PC-9 (cell line): Measurements from ENCODE around the gene DCTD. TPM values are rescaled to one million over a fixed set of nuclear protein-coding genes. Genes with fewer than 3 reads are reported as not detected.

Experiments
- BruUV-seq: library from RNA; stranded (reverse); fragments of 400-500 nt; replicated peaks from 2 replicates; lab custom pipeline; 2021; lab: Mats Ljungman, UMichigan
- CTCF ChIA-PET: fragments of 300-600 bp; sonication (Branson Sonifier 250); formaldehyde crosslinking; loops from one replicate; lab custom pipeline; 2022; ENCODE audit warnings: antibody characterized with exemption; lab: Charles Lee
- POLR2A ChIA-PET: fragments of 300-600 bp; sonication (Branson Sonifier 250); formaldehyde crosslinking; loops from one replicate; lab custom pipeline; 2022; ENCODE audit warnings: antibody characterized with exemption; ENCODE audit not compliant: unreplicated experiment; lab: Charles Lee
- DNase-seq, 2 experiments: peaks; one replicate each; pipeline versions ENCODE4 v3.0.0 to v3.0.0-alpha.2; 2015 to 2022; ENCODE audit warnings: mixed read lengths in 1 of 2
- H2AFZ ChIP-seq: fragments of 200-600 bp; sonication (generic); 2 replicates; pipeline ENCODE4 v1.8.1; 2017; ENCODE audit warnings: antibody characterized with exemption
- H3F3A ChIP-seq: fragments of 200-600 bp; sonication (generic); 2 replicates; pipeline ENCODE4 v1.8.1; 2017; ENCODE audit warnings: antibody characterized with exemption, mild to moderate bottlenecking, low read depth; ENCODE audit not compliant: insufficient read depth
- H3K27ac ChIP-seq: fragments of 200-600 bp; sonication (generic); 2 replicates; pipeline ENCODE4 v1.6.1; 2016; ENCODE audit warnings: mixed run types
- H3K27me3 ChIP-seq: fragments of 200-600 bp; sonication (generic); 2 replicates; pipeline ENCODE4 v1.6.1; 2016; ENCODE audit warnings: low read depth, mixed run types; ENCODE audit not compliant: insufficient read depth
- H3K36me3 ChIP-seq: fragments of 200-600 bp; sonication (generic); 2 replicates; pipeline ENCODE4 v1.6.1; 2016; ENCODE audit warnings: low read depth, mixed run types
- H3K4me1 ChIP-seq: fragments of 200-600 bp; sonication (generic); replicated peaks from 2 replicates; pipeline ENCODE4 v1.6.1; 2016; ENCODE audit warnings: mixed run types; ENCODE audit not compliant: insufficient read depth
- H3K4me2 ChIP-seq: fragments of 200-600 bp; sonication (generic); 2 replicates; pipeline ENCODE4 v1.6.1; 2017; ENCODE audit warnings: mixed run types
- H3K4me3 ChIP-seq: fragments of 200-600 bp; sonication (generic); 2 replicates; pipeline ENCODE4 v1.6.1; 2016; ENCODE audit warnings: mixed run types
- H3K79me2 ChIP-seq: fragments of 200-600 bp; sonication (generic); 2 replicates; pipeline ENCODE4 v1.6.1; 2017; ENCODE audit warnings: low read depth, mixed run types
- H3K9me2 ChIP-seq: fragments of 200-600 bp; sonication (generic); 2 replicates; pipeline ENCODE4 v1.8.1; 2017; ENCODE audit warnings: mild to moderate bottlenecking; ENCODE audit not compliant: insufficient read depth
- H3K9me3 ChIP-seq: fragments of 200-600 bp; sonication (generic); 2 replicates; pipeline ENCODE4 v1.8.1; 2016; ENCODE audit warnings: low read depth; ENCODE audit not compliant: insufficient read depth
- H4K20me1 ChIP-seq: fragments of 200-600 bp; sonication (generic); 2 replicates; pipeline ENCODE4 v1.8.1; 2017; ENCODE audit not compliant: insufficient read depth
- EZH2 ChIP-seq: fragments of 200-600 bp; sonication (generic); IDR thresholded peaks from 2 replicates; pipeline ENCODE4 v1.8.0; 2017; ENCODE audit warnings: antibody characterized with exemption, low read depth
- intact Hi-C: fragments of 100-400 bp; cut with micrococcal nuclease; formaldehyde crosslinking; loops from one replicate; pipeline ENCODE4 v1.10.0; 2022; ENCODE audit not compliant: unreplicated experiment
- total RNA-seq: library from RNA; stranded (reverse); gene quantifications from 2 replicates; pipeline ENCODE4 v1.2.3, GENCODE V29; 2021
- TF ChIP-seq, protein P1 (sequence below): fragments of 200-600 bp; sonication (generic); conservative IDR thresholded peaks from 2 replicates; pipeline ENCODE4 v1.6.1; 2017; ENCODE audit warnings: mixed run types, antibody characterized with exemption, mild to moderate bottlenecking, moderate library complexity

DCTD gene
- total RNA-seq, 1 experiment from 2014 or later = 116 TPM

DNA sequence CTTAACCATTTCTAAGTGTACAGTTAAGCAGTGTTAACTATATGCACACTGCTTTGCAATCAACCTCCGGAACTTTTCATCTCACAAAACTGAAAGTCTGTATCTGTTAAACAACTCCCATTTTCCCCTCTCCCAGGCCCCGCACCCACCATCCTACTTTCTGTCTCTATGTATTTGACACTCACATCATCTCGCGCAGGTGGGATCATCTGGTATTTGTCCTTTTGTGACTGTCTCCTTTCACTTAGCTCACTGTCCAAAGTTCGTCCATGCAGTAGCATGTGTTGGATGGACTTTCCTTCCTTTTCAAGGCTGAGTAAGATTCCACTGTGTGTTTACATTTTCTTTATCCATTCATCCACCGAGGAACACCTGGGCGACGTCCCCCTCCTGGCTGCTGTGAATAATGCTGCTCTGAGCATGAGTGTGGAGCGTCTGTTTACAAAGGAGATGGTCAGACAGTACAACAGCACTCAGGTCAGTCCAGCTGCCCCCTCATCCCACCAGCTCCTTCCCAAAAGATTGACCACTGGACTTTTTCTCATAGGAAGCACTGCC lies 39.8 kb downstream of the DCTD start:
- H3K36me3 ChIP-seq = no peaks in the 10 kb centered on the region
- H3K9me2 ChIP-seq = no peaks in the 10 kb centered on the region
- no peaks in the 10 kb centered on the region for H3K27me3 ChIP-seq
- no peak overlapping the region for H3K4me2 ChIP-seq
- H4K20me1 ChIP-seq = no peaks in the 10 kb centered on the region
- no peak for TF ChIP-seq EZH2
- TF ChIP-seq, protein P1, sequence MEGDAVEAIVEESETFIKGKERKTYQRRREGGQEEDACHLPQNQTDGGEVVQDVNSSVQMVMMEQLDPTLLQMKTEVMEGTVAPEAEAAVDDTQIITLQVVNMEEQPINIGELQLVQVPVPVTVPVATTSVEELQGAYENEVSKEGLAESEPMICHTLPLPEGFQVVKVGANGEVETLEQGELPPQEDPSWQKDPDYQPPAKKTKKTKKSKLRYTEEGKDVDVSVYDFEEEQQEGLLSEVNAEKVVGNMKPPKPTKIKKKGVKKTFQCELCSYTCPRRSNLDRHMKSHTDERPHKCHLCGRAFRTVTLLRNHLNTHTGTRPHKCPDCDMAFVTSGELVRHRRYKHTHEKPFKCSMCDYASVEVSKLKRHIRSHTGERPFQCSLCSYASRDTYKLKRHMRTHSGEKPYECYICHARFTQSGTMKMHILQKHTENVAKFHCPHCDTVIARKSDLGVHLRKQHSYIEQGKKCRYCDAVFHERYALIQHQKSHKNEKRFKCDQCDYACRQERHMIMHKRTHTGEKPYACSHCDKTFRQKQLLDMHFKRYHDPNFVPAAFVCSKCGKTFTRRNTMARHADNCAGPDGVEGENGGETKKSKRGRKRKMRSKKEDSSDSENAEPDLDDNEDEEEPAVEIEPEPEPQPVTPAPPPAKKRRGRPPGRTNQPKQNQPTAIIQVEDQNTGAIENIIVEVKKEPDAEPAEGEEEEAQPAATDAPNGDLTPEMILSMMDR = no peak
- no peaks in the 10 kb centered on the region for H3K4me1 ChIP-seq
- no TSS peak for BruUV-seq
- H3K79me2 ChIP-seq = no peaks in the 10 kb centered on the region
- no peak overlapping the region for H3K27ac ChIP-seq
- POLR2A ChIA-PET = no interaction called here
- no peaks in the 10 kb centered on the region for H3F3A ChIP-seq
- H3K4me3 ChIP-seq = no peak overlapping the region
- no peak overlapping the region for H2AFZ ChIP-seq
- no peak for DNase-seq
- CTCF ChIA-PET = no interaction called here
- H3K9me3 ChIP-seq = no peaks in the 10 kb centered on the region
- intact Hi-C loops = no loop called here

DNA sequence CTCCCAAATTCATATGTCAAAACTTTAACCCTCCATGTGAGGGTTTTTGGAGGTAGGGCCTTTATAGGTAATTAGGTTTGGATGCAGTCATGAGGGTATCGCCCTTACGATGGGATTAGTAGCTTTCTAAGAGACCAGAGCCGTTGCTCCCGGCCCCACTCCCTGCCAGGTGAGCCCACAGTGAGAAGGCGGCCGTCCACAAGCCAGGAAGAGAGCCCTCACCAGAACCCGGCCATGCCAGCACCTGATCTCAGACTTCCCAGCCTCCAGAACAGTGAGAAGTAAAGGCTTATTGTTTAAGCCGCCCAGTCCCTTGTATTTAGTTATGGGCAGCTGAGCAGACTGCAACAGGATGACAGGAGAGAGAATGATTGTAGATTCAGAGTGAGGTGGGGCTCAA lies 40.8 kb downstream of the DCTD start:
- no peaks in the 10 kb centered on the region for H4K20me1 ChIP-seq
- H3K9me2 ChIP-seq = no peaks in the 10 kb centered on the region
- no peaks in the 10 kb centered on the region for H3K27me3 ChIP-seq
- ChIA-PET POLR2A (no interaction called here), CTCF (no interaction called here)
- no peaks in the 10 kb centered on the region for H3K36me3 ChIP-seq
- no peaks in the 10 kb centered on the region for H3K9me3 ChIP-seq
- no peak for DNase-seq
- no TSS peak for BruUV-seq
- H3K4me1 ChIP-seq = no peaks in the 10 kb centered on the region
- H3K4me3 ChIP-seq = no peak overlapping the region
- no peaks in the 10 kb centered on the region for H3F3A ChIP-seq
- no peak overlapping the region for H2AFZ ChIP-seq
- no peak overlapping the region for H3K4me2 ChIP-seq
- no peak overlapping the region for H3K27ac ChIP-seq
- intact Hi-C loops = no loop called here
- no peaks in the 10 kb centered on the region for H3K79me2 ChIP-seq
- no peak for TF ChIP-seq EZH2
- TF ChIP-seq, protein P1 = no peak

DNA sequence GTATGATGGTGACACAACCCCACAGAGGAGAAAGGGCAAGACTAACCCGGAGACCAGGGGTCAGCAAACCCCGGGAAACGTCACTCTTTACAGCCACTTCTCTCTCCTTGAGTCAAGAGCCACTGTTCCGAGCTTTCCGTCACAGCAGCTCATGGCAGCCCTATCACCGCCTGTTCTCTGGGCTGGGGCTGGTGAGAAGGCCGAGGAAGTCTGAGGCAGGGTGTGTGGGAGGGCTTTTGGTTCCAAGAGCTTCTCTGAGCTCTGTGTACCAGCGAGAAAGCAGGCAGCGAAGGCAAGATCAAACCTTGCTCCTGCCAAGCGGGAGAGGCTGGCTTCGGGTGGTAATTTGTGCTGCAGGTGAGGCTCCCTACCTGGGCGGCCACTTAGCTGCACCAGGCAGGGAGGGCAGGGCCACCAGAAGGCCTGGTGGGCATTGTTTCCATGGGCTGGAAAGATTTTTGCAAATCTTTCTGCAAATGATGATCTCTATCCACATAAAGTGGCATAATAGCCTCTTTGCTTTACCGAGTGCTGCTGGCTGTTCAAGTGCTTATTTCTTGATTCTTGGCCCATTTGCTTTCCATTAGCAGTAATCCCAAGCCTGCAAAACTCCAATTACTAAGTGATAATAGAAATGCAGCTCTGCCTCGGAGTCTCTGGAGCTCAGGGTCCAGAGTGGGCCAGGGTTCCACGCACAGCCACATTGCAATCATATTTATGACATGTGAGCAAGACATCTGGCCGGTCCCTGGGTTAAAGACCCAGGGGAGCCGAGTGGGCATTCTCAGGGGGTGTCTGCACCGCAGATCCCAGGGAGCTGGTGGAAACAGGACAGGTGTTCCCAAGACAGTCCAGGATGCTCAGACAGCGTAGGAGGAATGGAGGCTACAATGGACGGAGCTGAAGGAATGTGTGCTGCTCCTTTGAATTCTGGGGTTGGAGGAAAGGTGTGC lies 41.5 kb downstream of the DCTD start:
- Histone ChIP-seq H3K27me3 (no peaks in the 10 kb centered on the region), H3F3A (no peaks in the 10 kb centered on the region), H4K20me1 (no peaks in the 10 kb centered on the region), H3K9me2 (no peaks in the 10 kb centered on the region), H3K36me3 (no peaks in the 10 kb centered on the region), H3K27ac (no peak overlapping the region), H3K4me2 (no peak overlapping the region), H3K9me3 (no peaks in the 10 kb centered on the region), H3K79me2 (no peaks in the 10 kb centered on the region), H3K4me3 (no peak overlapping the region), H3K4me1 (no peaks in the 10 kb centered on the region), H2AFZ (no peak overlapping the region)
- POLR2A ChIA-PET = no interaction called here
- no peak for DNase-seq
- TF ChIP-seq, protein P1 = no peak
- TF ChIP-seq EZH2 = no peak
- BruUV-seq = no TSS peak
- intact Hi-C loops = no loop called here
- CTCF ChIA-PET = no interaction called here
